HG03196 (cell line): ENCODE results near the gene ZNF407.
"Not testable (repeated sequence)": the region's sequence is repeated elsewhere in the genome, so short reads cannot be mapped to it uniquely, and the experiment has no call there.

Experiments used
- ATAC-seq: cut with Tn5 transposase; IDR thresholded peaks from one replicate; pipeline ENCODE4 v1.9.1; 2021; ENCODE audit not compliant: unreplicated experiment

Gene ZNF407

GRCh38 chr18:74597662-74598349 lies at the start of gene ZNF407:
Gene ZNF407, plus strand, starts transcription at chr18:74597870. Its CDS starts 33,150 bp downstream, at chr18:74631020.
- ATAC-seq: peak; percentile 68

- no peak for ATAC-seq
Measured at GRCh38 chr18:74549591-74550104, 48.0 kb upstream of the ZNF407 start.

GRCh38 chr18:74550886-74551285 lies 46.8 kb upstream of the ZNF407 start:
- no peak for ATAC-seq

- ATAC-seq: no peak
Measured at GRCh38 chr18:74551452-74551851, 46.2 kb upstream of the ZNF407 start.

- peak; percentile 98 for ATAC-seq
Measured at GRCh38 chr18:74551936-74552555, 45.6 kb upstream of the ZNF407 start.

GRCh38 chr18:74556126-74556525 lies 41.5 kb upstream of the ZNF407 start:
- no peak for ATAC-seq

GRCh38 chr18:74558096-74558495 lies 39.6 kb upstream of the ZNF407 start:
- ATAC-seq: no peak

GRCh38 chr18:74562131-74562730 lies 35.4 kb upstream of the ZNF407 start:
- ATAC-seq: no peak

GRCh38 chr18:74562775-74563174 lies 34.9 kb upstream of the ZNF407 start:
- ATAC-seq: no peak

- no peak for ATAC-seq
Measured at GRCh38 chr18:74563999-74564398, 33.7 kb upstream of the ZNF407 start.

- ATAC-seq: not testable (repeated sequence)
Measured at GRCh38 chr18:74565164-74565563, 32.5 kb upstream of the ZNF407 start.

GRCh38 chr18:74565993-74566392 lies 31.7 kb upstream of the ZNF407 start:
- ATAC-seq: not testable (repeated sequence)

GRCh38 chr18:74567822-74568221 lies 29.8 kb upstream of the ZNF407 start:
- ATAC-seq: no peak

- ATAC-seq: no peak
Measured at GRCh38 chr18:74569401-74569800, 28.3 kb upstream of the ZNF407 start.

GRCh38 chr18:74570266-74570665 lies 27.4 kb upstream of the ZNF407 start:
- no peak for ATAC-seq

GRCh38 chr18:74571895-74572680 lies 25.6 kb upstream of the ZNF407 start:
- no peak for ATAC-seq

GRCh38 chr18:74573053-74573452 lies 24.6 kb upstream of the ZNF407 start:
- ATAC-seq: no peak

- no peak for ATAC-seq
Measured at GRCh38 chr18:74574916-74575315, 22.8 kb upstream of the ZNF407 start.

GRCh38 chr18:74577019-74577418 lies 20.7 kb upstream of the ZNF407 start:
- no peak for ATAC-seq

- ATAC-seq: no peak
Measured at GRCh38 chr18:74579496-74580065, 18.1 kb upstream of the ZNF407 start.

GRCh38 chr18:74582642-74583041 lies 15.0 kb upstream of the ZNF407 start:
- ATAC-seq: no peak
